Neural crest cell (in vitro differentiated cells): ENCODE data around the gene PLIN1. TPM values are rescaled to one million over a fixed set of nuclear protein-coding genes. Genes with fewer than 3 reads are reported as not detected.

Experiments used
- DNase-seq: peaks from one replicate; pipeline ENCODE4 v3.0.0; 2021; ENCODE audit warnings: low read depth, mixed read lengths, low spot score
- H3K27ac Mint-ChIP-seq: one replicate; pipeline ENCODE4 v1.8.0; 2021; ENCODE audit warnings: mild to moderate bottlenecking, mixed read lengths; ENCODE audit not compliant: unreplicated experiment
- H3K27me3 Mint-ChIP-seq: 2 replicates; pipeline ENCODE4 v1.8.0; 2021; ENCODE audit warnings: low read depth, mild to moderate bottlenecking, mixed read lengths
- H3K36me3 Mint-ChIP-seq: 2 replicates; pipeline ENCODE4 v1.8.0; 2021; ENCODE audit warnings: low read depth, mild to moderate bottlenecking, mixed read lengths
- H3K4me1 Mint-ChIP-seq: 2 replicates; pipeline ENCODE4 v1.8.0; 2021; ENCODE audit warnings: mixed read lengths
- H3K4me3 Mint-ChIP-seq: one replicate; pipeline ENCODE4 v1.8.0; 2021; ENCODE audit warnings: mild to moderate bottlenecking, mixed read lengths
- H3K9me3 Mint-ChIP-seq: 2 replicates; pipeline ENCODE4 v1.8.0; 2021; ENCODE audit warnings: mixed read lengths
- total RNA-seq: library from RNA; stranded (reverse); gene quantifications from 2 replicates; pipeline ENCODE4 v1.2.1, GENCODE V29; 2021
- TF ChIP-seq, protein P1 (sequence below): fragments of 200-600 bp; sonication (generic); conservative IDR thresholded peaks from 2 replicates; pipeline ENCODE4 v1.5.0; 2021; ENCODE audit warnings: antibody characterized with exemption, mild to moderate bottlenecking

PLIN1 gene
- total RNA-seq, 1 donor from 2014 or later, result 0.56 TPM

DNA sequence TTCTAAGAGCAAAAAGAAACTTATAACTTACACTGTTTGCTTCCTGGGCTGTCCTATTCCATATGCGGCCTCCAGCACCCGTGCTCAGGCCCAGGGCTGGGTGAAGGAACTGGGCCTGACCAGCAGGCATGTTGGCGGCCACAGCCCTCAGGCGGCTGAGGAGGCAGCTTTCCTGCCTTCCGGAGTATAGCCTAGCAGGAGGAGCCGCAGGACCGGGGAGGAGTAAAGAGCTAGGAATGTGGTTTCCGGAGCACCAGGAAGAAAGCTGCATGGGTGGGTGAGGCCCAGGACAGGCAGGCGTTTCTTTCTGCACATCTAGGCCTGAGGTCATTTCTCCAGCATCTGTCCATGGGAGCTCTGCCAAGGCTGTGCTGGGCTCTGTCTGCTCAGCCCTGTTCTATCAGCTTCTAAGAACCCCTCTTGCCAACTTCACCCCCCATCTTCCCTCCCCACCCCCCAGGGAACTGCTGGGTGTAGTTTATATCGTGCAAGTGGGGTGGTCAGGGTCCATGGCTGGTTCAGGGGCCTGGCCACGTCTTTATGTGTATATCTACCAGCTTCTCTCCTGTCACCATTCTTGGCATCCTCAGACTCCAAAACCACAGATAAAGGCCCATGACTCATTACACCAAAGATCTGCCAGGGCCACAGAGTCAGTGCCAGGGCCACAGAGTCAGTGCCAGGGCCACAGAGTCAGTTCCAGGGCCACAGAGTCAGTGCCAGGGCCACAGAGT, 16.1 kb downstream of the PLIN1 start:
- Mint-ChIP-seq H3K27ac (peak overlapping the region; percentile 81), H3K9me3 (no peaks in the 10 kb centered on the region), H3K4me1 (peaks cover 4% of the 10 kb centered on the region), H3K27me3 (peaks cover 25% of the 10 kb centered on the region), H3K4me3 (no peak overlapping the region), H3K36me3 (no peaks in the 10 kb centered on the region)
- DNase-seq, result no peak
- TF ChIP-seq, protein P1, sequence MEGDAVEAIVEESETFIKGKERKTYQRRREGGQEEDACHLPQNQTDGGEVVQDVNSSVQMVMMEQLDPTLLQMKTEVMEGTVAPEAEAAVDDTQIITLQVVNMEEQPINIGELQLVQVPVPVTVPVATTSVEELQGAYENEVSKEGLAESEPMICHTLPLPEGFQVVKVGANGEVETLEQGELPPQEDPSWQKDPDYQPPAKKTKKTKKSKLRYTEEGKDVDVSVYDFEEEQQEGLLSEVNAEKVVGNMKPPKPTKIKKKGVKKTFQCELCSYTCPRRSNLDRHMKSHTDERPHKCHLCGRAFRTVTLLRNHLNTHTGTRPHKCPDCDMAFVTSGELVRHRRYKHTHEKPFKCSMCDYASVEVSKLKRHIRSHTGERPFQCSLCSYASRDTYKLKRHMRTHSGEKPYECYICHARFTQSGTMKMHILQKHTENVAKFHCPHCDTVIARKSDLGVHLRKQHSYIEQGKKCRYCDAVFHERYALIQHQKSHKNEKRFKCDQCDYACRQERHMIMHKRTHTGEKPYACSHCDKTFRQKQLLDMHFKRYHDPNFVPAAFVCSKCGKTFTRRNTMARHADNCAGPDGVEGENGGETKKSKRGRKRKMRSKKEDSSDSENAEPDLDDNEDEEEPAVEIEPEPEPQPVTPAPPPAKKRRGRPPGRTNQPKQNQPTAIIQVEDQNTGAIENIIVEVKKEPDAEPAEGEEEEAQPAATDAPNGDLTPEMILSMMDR, result no peak

DNA sequence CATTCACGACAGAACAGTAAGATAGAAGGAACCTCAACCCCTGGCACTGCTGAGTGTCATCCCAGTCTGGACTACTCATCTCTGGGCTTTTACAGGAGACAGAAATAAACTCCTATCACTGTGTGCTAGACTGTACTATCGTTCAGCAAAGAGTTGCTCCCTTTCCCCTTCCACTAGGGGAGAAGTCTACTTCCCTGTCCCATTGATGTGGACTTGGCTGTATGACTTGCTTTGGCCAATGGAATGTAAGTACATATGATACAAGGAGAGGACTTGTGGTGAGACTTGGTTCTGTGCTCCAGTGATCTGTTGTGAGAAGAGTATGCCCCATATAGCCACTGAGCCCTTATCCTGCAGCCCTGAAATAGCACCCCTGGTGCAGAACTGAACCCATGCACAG, 18.6 kb downstream of the PLIN1 start:
- no peaks in the 10 kb centered on the region for H3K36me3 Mint-ChIP-seq
- peaks cover 7% of the 10 kb centered on the region for H3K4me1 Mint-ChIP-seq
- H3K4me3 Mint-ChIP-seq, result peak overlapping the region; percentile 42
- no peak for DNase-seq
- H3K27ac Mint-ChIP-seq, result no peak overlapping the region
- H3K9me3 Mint-ChIP-seq, result no peaks in the 10 kb centered on the region
- TF ChIP-seq, protein P1, result no peak
- H3K27me3 Mint-ChIP-seq, result peaks cover 26% of the 10 kb centered on the region

DNA sequence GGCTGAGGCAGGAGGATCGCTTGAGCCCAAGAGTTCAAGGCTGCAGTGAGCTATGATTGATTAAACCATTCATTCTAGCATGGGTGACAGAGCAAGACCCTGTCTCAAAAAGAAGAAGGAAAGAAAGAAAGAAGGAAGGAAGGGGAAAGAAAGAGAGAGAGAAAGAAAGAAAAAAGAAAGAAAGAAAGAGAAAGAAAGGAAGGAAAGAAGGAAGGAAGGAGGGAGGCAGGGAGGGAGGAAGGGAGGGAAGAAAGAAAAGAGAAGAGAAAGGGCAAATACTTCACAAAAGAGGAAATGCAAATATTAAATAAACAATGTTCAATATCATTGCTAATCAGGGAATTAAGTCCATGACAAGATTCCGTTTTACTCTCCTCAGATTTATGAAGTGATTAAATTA, 19.9 kb downstream of the PLIN1 start:
- Mint-ChIP-seq H3K4me1 (peaks cover 11% of the 10 kb centered on the region), H3K36me3 (peaks cover 2% of the 10 kb centered on the region), H3K9me3 (no peaks in the 10 kb centered on the region), H3K4me3 (no peak overlapping the region), H3K27ac (no peak overlapping the region), H3K27me3 (peaks cover 32% of the 10 kb centered on the region)
- no peak for DNase-seq
- TF ChIP-seq, protein P1, result no peak

DNA sequence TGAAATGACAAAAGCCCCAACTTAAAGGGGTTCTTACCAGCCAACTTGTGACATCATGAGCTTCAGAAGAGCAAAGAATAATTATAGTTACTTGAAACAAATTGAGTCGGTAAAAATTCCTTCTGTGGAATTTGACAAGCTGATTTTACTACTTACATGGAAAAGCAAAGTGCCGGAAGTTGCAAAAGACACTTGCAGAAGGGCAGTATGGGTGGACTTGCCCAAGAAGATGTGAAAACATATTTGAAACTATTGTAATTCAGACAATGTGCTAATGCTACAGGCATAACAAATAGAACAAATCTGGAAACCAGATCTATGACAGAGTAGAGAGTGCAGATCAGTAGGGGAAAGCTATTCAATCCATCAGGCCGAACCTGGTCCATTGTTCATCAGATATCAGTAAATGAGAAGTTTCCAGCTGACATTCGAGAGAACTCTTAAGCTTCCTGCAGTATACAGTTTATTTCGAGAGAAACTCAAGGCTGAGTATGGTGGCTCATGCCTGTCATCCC, 21.4 kb downstream of the PLIN1 start:
- H3K9me3 Mint-ChIP-seq, result no peaks in the 10 kb centered on the region
- H3K4me3 Mint-ChIP-seq, result no peak overlapping the region
- no peak for DNase-seq
- peaks cover 2% of the 10 kb centered on the region for H3K36me3 Mint-ChIP-seq
- H3K4me1 Mint-ChIP-seq, result peaks cover 17% of the 10 kb centered on the region
- peaks cover 33% of the 10 kb centered on the region for H3K27me3 Mint-ChIP-seq
- TF ChIP-seq, protein P1, result no peak
- H3K27ac Mint-ChIP-seq, result no peak overlapping the region

DNA sequence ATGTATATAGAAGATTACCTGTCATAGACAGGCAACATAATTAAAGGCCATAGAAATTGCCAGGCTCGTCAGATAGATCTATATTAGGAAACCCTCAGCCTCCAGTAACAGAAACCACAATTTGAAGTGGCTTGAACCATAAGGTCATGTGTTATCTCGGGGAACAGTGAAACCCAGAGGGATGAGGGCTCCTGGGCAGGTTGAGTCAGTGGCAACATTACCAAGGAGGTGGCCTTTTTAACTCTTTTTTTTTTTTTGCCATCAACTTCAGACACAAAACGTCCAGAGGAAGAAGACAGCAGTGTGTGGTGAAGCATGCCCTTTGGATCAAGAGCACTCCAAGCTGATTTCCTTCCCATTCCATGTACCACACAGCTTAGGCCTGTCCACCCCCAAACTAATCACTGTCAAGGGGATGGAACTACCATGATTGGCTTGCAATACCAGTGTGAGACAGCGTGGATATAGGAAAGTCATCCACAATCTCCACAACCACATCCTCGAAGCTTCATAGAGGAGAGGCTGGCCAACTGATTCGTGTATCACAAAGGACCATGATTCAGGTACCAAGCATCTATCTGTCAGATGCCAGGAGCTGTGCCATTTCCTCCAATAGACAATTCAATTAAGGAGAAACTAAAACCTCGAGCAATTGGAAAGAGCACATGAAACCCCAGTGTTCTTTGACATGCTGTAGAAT, 22.9 kb downstream of the PLIN1 start:
- Mint-ChIP-seq H3K27me3 (peaks cover 30% of the 10 kb centered on the region), H3K4me1 (peaks cover 17% of the 10 kb centered on the region), H3K4me3 (peak overlapping the region; percentile 87), H3K9me3 (no peaks in the 10 kb centered on the region), H3K36me3 (peaks cover 2% of the 10 kb centered on the region), H3K27ac (no peak overlapping the region)
- no peak for DNase-seq
- TF ChIP-seq, protein P1, result no peak
